Aorta (tissue), 5 donors: ENCODE data around the gene DDTL. TPM values are rescaled to one million over a fixed set of nuclear protein-coding genes. Genes with fewer than 3 reads are reported as not detected.
"Not testable (repeated sequence)": the region's sequence is repeated elsewhere in the genome, so short reads cannot be mapped to it uniquely, and the experiment has no call there.

ENCODE experiments used
- ATAC-seq: fragments of 200-7000 bp; cut with Tn5 transposase; one replicate; pipeline ENCODE4 v1.9.1; 2022; ENCODE audit warnings: moderate library complexity; ENCODE audit not compliant: low FRiP score
- DNase-seq, 2 donors: peaks; one replicate each; pipeline ENCODE4 v3.0.0-alpha.2; 2020
- H3K27ac ChIP-seq, 2 donors: one replicate each; pipeline ENCODE4 v1.5.1; 2013; ENCODE audit warnings: low read length in 2 of 2, mild to moderate bottlenecking in 2 of 2, moderate library complexity in 2 of 2, control low read depth in 1 of 2, inconsistent platforms in 1 of 2, low read depth in 1 of 2
- H3K27me3 ChIP-seq, 2 donors: one replicate each; pipeline ENCODE4 v1.6.1; 2013; ENCODE audit warnings: control low read depth in 1 of 2, low read length in 1 of 2, mild to moderate bottlenecking in 1 of 2, moderate library complexity in 1 of 2; ENCODE audit not compliant: insufficient read depth in 2 of 2, control insufficient read depth in 1 of 2
- H3K36me3 ChIP-seq, 2 donors: one replicate each; pipeline ENCODE4 v1.6.1; 2013; ENCODE audit warnings: control low read depth in 1 of 2, low read length in 1 of 2, mild to moderate bottlenecking in 1 of 2; ENCODE audit not compliant: insufficient read depth in 2 of 2, control insufficient read depth in 1 of 2
- H3K4me1 ChIP-seq, 2 donors: one replicate each; pipeline ENCODE4 v1.6.1; 2013; ENCODE audit warnings: low read length in 2 of 2, control low read depth in 1 of 2, mild to moderate bottlenecking in 1 of 2, moderate library complexity in 1 of 2; ENCODE audit not compliant: insufficient read depth in 2 of 2, control insufficient read depth in 1 of 2
- H3K4me3 ChIP-seq, 2 donors: one replicate each; pipeline ENCODE4 v1.5.1; 2013; ENCODE audit warnings: low read length in 2 of 2, control low read depth in 1 of 2, mild to moderate bottlenecking in 1 of 2
- H3K9me3 ChIP-seq: one replicate; pipeline ENCODE4 v1.6.1; 2013; ENCODE audit warnings: mild to moderate bottlenecking, low read length; ENCODE audit not compliant: control insufficient read depth
- WGBS, 2 donors: extraction: QIAGEN DNeasy Blood & Tissue Kit; methylation state at CpG; one replicate each; pipeline ENCODE4 v1.1.7; 2013; 5-methylcytosine and 5-hydroxymethylcytosine counted together
- intact Hi-C, 2 donors: fragments of 100-400 bp; cut with DNase I; formaldehyde crosslinking; loops; one replicate each; pipeline versions ENCODE4 v1.14.2 to v1.15.0; 2022
- long read RNA-seq, 2 donors: library from polyadenylated mRNA; unstranded; transcript quantifications; one replicate each; pipeline ENCODE4 v2.0.0, GENCODE V29; 2020 to 2021
- polyA plus RNA-seq, 2 donors: library from polyadenylated mRNA; stranded (reverse); fragments of 200-250 nt; gene quantifications; one replicate each; pipeline ENCODE4 v1.2.3, GENCODE V29; 2013
- total RNA-seq, 2 donors: library from RNA; stranded (reverse); fragmentation: NEBNext Ultra II Directional; extraction: Animal tissue kit (Norgen Biotek cat#: 25700); gene quantifications; one replicate each; pipeline ENCODE4 v1.2.1, GENCODE V29; 2021
- donor health status: healthy with polysubstance abuse.
- donor health status: Bipolar disorder and iron deficiency.
- donor health status: DM: no; HTN: no; CAD: no.
- donor health status: DM: no; HTN: no; CAD: no.
- donor health status: DM: yes; HTN: yes; CAD: no.

The DDTL gene
- total RNA-seq, result 1 to 10 TPM; 1.0 to 3.6 TPM
- polyA plus RNA-seq, result 1 to 10 TPM in 1 of 2 donors, under 1 TPM in 1; 0.31 to 1.0 TPM
- long read RNA-seq, donor 1, partial matches to known transcripts, result 0 of 2 reads
- long read RNA-seq, donor 1, other reads (novel, unspliced or antisense), result 0 of 2 reads
- long read RNA-seq, donor 2, partial matches to known transcripts, result 1 of 1 reads
- long read RNA-seq, donor 2, other reads (novel, unspliced or antisense), result 0 of 1 reads

DNA sequence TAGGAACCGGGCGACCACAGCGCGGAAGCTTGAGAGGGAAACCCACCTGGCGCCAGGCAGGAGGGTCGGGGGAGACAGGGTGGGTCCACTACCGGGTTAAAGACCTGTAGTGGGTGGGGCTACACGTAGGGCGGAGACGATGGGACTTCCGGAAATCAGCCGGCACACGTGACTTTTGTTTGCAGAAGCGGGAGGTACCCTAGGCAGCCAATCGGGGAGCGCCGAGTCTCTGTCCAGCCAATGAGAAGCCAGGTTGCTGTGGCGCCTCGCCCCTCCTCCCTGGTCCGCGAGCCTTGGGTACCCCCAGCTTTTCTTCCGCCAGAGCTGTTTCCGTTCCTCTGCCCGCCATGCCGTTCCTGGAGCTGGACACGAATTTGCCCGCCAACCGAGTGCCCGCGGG, at the start of gene DDTL:
Gene DDTL (plus strand): TSS at position 321 of the 400 bp plus-strand sequence. CDS start 27 bp downstream, at position 348.
- peak; percentile 96 for ATAC-seq
- H3K27ac ChIP-seq, H3K9me3 ChIP-seq, H3K4me3 ChIP-seq, DNase-seq, intact Hi-C loops, H3K27me3 ChIP-seq, H3K4me1 ChIP-seq, H3K36me3 ChIP-seq: not testable (repeated sequence)
- WGBS, 2 donors, result no CpG with 5 or more reads among the region's 30 CpGs

DNA sequence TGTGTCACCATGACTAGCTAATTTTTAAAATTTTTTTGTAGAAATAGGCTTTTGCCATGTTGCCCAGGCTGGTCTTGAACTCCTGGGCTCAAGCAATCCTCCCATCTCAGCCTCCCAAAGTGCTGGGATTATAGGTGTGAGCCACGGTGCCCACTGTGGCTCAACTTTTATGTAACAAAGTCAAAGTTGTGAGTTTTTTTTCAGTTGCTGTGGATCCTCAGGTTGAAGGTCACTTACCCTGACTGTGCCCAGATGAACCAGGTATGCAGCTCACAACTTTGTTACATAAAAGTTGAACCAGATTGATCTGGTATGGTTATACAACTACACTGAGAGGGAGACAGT, 46.4 kb upstream of the DDTL start:
- H3K27ac ChIP-seq, result peak overlapping the region in 1 of 2 donors; percentile 50
- H3K4me1 ChIP-seq, H3K4me3 ChIP-seq, intact Hi-C loops, ATAC-seq, H3K27me3 ChIP-seq, H3K36me3 ChIP-seq, H3K9me3 ChIP-seq, DNase-seq: not testable (repeated sequence)
- 87 to 94% methylated on average over 1 of the region's 1 CpG for WGBS, 2 donors

DNA sequence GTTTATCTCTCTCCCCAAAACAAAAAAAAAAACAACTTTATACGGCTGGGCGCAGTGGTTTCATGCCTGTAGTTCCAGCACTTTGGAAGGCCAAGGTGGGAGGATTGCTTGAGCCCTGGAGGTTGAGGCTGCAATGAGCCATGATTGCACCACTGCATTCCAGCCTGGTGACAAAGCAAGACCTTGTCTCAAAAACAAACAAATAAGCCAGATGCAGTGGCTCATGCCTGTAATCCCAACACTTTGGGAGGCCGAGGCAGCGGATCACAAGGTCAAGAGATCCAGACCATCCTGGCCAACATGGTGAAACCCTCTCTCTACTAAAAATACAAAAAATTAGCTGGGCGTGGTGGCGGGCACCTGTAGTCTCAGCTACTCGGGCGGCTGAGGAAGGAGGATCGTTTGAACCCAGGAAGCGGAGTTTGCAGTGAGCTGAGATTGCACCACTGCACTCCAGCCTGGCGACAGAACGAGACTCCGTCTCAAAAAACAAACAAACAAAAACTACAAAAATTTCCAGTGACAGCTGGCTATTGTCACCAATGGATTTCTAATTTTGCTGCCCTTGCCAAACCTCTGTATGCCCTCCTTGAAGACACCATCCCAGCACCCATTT, 45.0 kb upstream of the DDTL start:
- H3K4me3 ChIP-seq, H3K4me1 ChIP-seq, H3K36me3 ChIP-seq, ATAC-seq, H3K27me3 ChIP-seq, H3K27ac ChIP-seq, DNase-seq, intact Hi-C loops, H3K9me3 ChIP-seq: not testable (repeated sequence)
- WGBS, 2 donors, result 92 to 93% methylated on average over 13 of the region's 13 CpGs

GRCh38 chr22:23922921-23923320, 43.8 kb upstream of the DDTL start:
- WGBS, 2 donors, result 78 to 90% methylated on average over 2 of the region's 2 CpGs
- ATAC-seq (no peak), DNase-seq (no peak)
- Histone ChIP-seq H3K27me3 (no peaks in the 10 kb centered on the region), H3K27ac (no peak overlapping the region), H3K4me3 (no peak overlapping the region), H3K36me3 (peaks cover 2 to 4% of the 10 kb centered on the region in 2 donors), H3K4me1 (peaks cover 0 to 3% of the 10 kb centered on the region in 2 donors), H3K9me3 (no peaks in the 10 kb centered on the region)
- intact Hi-C loops, result no loop called here

DNA sequence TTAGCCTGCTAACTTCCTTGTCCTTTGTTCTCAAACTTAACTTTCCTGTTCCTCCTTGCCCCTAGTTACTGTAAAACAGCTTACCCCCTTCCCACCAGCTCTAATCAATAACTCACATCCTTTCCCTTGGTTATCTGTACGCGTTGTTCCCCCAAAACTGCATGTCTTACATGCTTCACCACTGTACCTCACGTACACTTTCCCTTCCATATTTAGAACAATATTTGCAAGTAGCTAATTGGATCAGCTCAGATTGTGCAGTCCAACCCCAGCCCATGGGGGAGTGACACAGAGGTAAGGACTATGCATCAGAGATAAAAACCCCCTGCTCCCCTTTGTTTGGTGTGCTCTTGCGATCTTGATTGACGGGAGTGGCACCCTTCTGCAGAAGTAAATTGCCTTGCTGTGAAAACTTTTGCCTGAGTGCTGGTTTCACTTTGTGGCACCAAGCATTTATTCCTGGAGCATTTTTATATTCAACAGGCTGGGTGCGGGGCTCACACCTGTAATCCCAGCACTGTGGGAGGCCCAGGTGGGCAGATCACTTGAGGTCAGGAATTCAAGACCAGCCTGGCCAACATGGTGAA, 41.6 kb upstream of the DDTL start:
- Histone ChIP-seq H3K27ac (no peak overlapping the region), H3K36me3 (peaks cover 2 to 4% of the 10 kb centered on the region in 2 donors), H3K9me3 (no peaks in the 10 kb centered on the region), H3K4me1 (peaks cover 0 to 3% of the 10 kb centered on the region in 2 donors), H3K4me3 (no peak overlapping the region), H3K27me3 (no peaks in the 10 kb centered on the region)
- intact Hi-C loops, result no loop called here
- DNase-seq (no peak), ATAC-seq (no peak)
- 93 to 98% methylated on average over 5 to 6 of the region's 6 CpGs for WGBS, 2 donors

DNA sequence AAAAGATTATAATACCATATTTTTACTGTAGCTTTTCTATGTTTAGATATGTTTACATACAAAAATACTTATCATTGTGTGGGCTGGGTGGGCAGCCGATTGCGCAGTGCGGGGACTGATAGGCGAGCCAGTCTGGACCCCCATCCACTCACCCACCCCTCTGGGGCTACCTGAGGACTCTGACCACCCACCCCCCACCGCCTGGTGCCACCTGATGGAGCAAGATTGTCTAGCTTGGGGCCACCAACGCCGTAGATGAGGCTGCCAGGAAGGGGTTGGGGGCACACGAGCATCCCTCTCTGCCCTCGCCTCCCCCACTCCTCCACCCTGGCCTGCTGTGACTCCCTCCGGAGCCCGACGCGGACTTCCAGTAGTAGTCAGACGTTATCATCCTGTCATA, 40.1 kb upstream of the DDTL start:
- Histone ChIP-seq H3K27ac (no peak overlapping the region), H3K9me3 (no peaks in the 10 kb centered on the region), H3K4me1 (no peaks in the 10 kb centered on the region), H3K36me3 (peaks cover 2 to 4% of the 10 kb centered on the region in 2 donors), H3K4me3 (no peak overlapping the region), H3K27me3 (no peaks in the 10 kb centered on the region)
- 75 to 81% methylated on average over 14 of the region's 14 CpGs for WGBS, 2 donors
- intact Hi-C loops, result no loop called here
- no peak for DNase-seq
- ATAC-seq, result no peak

DNA sequence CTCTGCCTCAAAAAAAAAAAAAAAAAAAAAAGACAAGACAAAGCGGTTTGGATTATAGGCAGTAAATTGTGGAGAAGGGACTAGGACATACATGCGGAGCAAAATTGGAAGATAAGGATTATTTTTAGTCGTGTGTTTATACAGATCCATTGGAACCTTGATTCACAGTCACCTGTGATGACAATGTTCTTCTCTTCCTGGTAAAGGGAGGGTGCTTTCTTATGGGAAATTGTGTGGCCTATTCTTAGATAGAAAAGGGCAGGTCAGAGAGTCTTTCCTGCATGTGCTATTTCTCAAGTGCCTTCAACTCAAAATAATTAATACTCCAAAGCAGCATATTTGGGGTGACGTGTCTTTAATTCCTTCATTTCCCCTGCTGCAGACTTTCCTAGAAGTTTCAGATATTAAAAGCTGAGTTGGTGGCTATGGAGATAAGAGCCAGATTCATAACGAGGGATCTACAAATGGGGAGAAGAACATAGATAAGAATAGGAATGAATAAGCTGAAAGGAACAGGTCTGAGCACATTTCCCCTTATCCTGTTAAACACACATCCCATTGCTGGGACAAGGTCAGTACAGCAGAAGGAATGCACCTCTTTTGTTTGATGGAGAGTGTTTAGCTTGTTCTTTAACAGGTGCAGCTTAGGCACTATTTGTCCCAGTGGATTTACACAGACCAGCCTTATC, 28.2 kb upstream of the DDTL start:
- no peak overlapping the region for H3K4me3 ChIP-seq
- H3K27me3 ChIP-seq, result no peaks in the 10 kb centered on the region
- no peaks in the 10 kb centered on the region for H3K9me3 ChIP-seq
- H3K4me1 ChIP-seq, result no peaks in the 10 kb centered on the region
- no peaks in the 10 kb centered on the region for H3K36me3 ChIP-seq
- 83 to 85% methylated on average over 5 of the region's 5 CpGs for WGBS, 2 donors
- H3K27ac ChIP-seq, result no peak overlapping the region
- intact Hi-C loops, result no loop called here
- no peak for DNase-seq
- no peak for ATAC-seq

- H3K27ac ChIP-seq, result no peak overlapping the region
- H3K9me3 ChIP-seq, result no peaks in the 10 kb centered on the region
- no peaks in the 10 kb centered on the region for H3K4me1 ChIP-seq
- ATAC-seq (no peak), DNase-seq (no peak)
- intact Hi-C loops, result no loop called here
- H3K27me3 ChIP-seq, result no peaks in the 10 kb centered on the region
- no peaks in the 10 kb centered on the region for H3K36me3 ChIP-seq
- 65 to 81% methylated on average over 3 of the region's 3 CpGs for WGBS, 2 donors
- no peak overlapping the region for H3K4me3 ChIP-seq
These were observed 27.7 kb upstream of the DDTL start for GRCh38 chr22:23939017-23939357.
